ENCODE results near the gene COLGALT1. TPM values are rescaled to one million over a fixed set of nuclear protein-coding genes. Genes with fewer than 3 reads are reported as not detected.

COLGALT1 gene
- total RNA-seq, 2 experiments from 2014 or later, result 46.6 to 46.8 TPM

DNA sequence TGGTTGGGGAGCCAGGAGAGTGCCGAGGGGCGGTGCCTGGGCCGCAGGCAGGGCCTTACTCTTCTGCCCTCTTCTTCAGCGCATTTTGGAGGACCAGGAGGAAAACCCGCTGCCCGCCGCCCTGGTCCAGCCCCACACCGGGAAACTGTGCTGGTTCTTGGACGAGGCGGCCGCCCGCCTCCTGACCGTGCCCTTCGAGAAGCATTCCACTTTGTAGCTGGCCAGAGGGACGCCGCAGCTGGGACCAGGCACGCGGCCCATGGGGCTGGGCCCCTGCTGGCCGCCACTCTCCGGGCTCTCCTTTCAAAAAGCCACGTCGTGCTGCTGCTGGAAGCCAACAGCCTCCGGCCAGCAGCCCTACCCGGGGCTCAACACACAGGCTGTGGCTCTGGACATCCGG is 34.6 kb upstream of the COLGALT1 start:
- intact Hi-C loops (cut with micrococcal nuclease), result no loop called here
- Mint-ChIP-seq H3K27me3 (no peaks in the 10 kb centered on the region), H3K4me1 (ENCODE audit: low read depth) (peaks cover 18% of the 10 kb centered on the region), H3K27ac (no peak overlapping the region), H3K36me3 (peaks cover 30% of the 10 kb centered on the region), H3K4me3 (no peak overlapping the region), H3K9me3 (peaks cover 10% of the 10 kb centered on the region)
- DNase-seq, result no peak
- ChIA-PET POLR2A (interaction anchor here (1.7 kb wide), 1 partner anchor 10 kb away, joined by 5 read pairs; the partner anchor contains the start of gene PGLS), CTCF (interaction anchor here (2.6 kb wide), 1 partner anchor 24 kb away, joined by 10 read pairs; no protein-coding TSS in a partner anchor)

DNA sequence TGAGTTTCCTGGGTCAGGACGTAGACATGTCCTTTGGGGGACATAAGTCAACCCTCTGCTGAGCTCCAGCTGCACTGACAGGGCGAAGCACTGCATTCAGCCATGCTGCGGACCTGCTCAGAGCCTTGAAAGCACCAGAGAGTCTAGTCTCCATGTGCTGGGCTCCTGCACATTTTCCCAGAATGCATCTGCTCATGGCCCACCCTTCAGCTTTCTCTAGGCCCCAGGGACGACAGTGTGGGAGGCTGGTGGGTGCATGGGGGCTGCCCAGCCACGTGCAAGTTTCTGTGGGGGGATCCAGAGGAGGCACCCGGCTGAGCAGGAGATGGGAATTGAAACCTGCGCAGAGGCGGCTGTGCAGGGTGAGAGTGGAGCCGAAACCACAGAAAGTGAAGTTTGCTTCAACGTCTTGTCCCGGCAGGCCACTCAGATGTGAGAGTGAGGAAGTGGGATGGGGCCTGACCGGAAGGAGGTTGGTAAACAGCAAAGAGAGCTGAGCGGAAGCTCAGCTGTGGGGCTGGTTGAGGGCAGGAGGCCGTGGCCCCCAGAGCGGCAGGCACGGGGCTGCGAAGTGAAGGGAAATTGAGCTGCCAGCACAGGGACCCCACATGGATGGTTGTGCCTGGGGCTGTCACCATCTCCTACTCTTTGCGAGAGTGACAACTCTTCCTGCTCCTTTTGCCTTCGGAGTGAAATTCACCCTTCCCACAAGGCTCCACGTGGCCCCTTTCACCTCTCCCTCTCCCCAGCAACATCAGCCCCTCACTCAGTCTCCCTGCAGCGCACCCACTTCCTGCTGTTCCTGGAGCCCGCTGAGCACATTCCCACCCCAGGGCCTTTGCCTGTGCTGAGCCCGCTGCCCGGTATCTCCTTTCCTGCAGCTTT is 32.2 kb upstream of the COLGALT1 start:
- peaks cover 22% of the 10 kb centered on the region for H3K4me1 Mint-ChIP-seq (ENCODE audit: low read depth)

DNA sequence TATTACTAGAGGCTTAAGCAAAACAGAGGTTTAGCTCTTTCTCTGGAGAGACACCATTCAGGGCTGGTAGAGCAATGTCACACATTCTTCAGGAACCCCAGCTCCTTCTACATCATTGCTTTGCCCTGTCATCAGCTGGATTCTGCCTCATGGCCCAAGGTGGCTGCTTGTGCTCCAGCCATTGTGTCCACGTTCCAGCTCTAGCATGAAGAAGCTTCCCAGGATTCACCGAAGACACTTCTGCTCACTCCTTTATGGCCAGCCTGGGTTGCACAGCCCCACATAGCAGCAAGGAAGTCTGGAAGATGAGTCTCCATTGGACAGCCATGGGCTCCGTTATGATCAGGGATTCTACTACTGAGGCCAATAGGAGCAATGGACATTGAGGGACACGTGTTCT is 30.8 kb upstream of the COLGALT1 start:
- no peaks in the 10 kb centered on the region for H3K27me3 Mint-ChIP-seq
- peaks cover 10% of the 10 kb centered on the region for H3K36me3 Mint-ChIP-seq
- POLR2A ChIA-PET, result interaction anchor here (3.2 kb wide), 1 partner anchor 12 kb away, joined by 13 read pairs; the partner anchor contains the start of gene PGLS
- H3K4me1 Mint-ChIP-seq (ENCODE audit: low read depth), result peaks cover 22% of the 10 kb centered on the region
- H3K4me3 Mint-ChIP-seq, result no peak overlapping the region
- DNase-seq, result no peak
- CTCF ChIA-PET, result interaction anchor here (1.1 to 2.9 kb wide), 3 partner anchors 13 to 49 kb away, joined by 4 to 9 read pairs (median 4); partner anchors contain the start of gene PGLS
- intact Hi-C loops (cut with micrococcal nuclease), result no loop called here
- H3K9me3 Mint-ChIP-seq, result peaks cover 10% of the 10 kb centered on the region
- peak overlapping the region; percentile 9 for H3K27ac Mint-ChIP-seq

More for the DNA sequence above, 32.2 kb upstream of the COLGALT1 start:
- Mint-ChIP-seq H3K27me3 (no peaks in the 10 kb centered on the region), H3K4me3 (peak overlapping the region; percentile 24), H3K36me3 (peaks cover 11% of the 10 kb centered on the region), H3K27ac (peak overlapping the region; percentile 83), H3K9me3 (peaks cover 3% of the 10 kb centered on the region)
- POLR2A ChIA-PET, result interaction anchor here (1.1 to 3.2 kb wide), 3 partner anchors 11 to 33 kb away, joined by 3 to 13 read pairs (median 3); partner anchors contain the start of gene PGLS
- intact Hi-C loops (cut with micrococcal nuclease), result no loop called here
- DNase-seq, result peak; percentile 80
- CTCF ChIA-PET, result interaction anchor here (0.6 to 2.9 kb wide), 4 partner anchors 12 to 99 kb away, joined by 3 to 9 read pairs (median 4); partner anchors contain the start of gene PGLS

DNA sequence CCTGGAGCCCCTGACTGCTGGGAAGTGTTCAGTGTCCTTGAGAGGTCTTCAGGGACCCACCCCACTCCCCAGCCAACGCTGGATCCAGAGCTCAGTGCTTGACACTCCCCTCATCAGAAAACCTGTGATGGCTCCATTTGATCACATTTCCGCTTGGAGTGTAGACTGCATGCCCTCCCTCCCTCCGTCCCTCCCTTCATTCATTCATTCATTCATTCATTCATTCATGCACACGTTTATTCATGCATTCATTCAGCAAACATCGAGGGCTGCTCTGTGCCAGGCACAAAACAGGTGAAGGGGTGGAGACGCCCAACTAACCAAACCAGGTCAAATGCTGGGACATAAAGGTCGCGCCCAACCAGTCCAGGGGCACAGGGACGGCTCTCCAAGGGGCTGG is 30.3 kb upstream of the COLGALT1 start:
- Mint-ChIP-seq H3K9me3 (peaks cover 10% of the 10 kb centered on the region), H3K36me3 (peaks cover 7% of the 10 kb centered on the region), H3K4me1 (ENCODE audit: low read depth) (peaks cover 22% of the 10 kb centered on the region), H3K4me3 (no peak overlapping the region), H3K27me3 (no peaks in the 10 kb centered on the region), H3K27ac (no peak overlapping the region)
- intact Hi-C loops (cut with micrococcal nuclease), result no loop called here
- ChIA-PET POLR2A (no interaction called here), CTCF (interaction anchor here (1.1 to 2.9 kb wide), 2 partner anchors 13 to 29 kb away, joined by 4 to 9 read pairs; partner anchors contain the start of gene PGLS)
- no peak for DNase-seq

DNA sequence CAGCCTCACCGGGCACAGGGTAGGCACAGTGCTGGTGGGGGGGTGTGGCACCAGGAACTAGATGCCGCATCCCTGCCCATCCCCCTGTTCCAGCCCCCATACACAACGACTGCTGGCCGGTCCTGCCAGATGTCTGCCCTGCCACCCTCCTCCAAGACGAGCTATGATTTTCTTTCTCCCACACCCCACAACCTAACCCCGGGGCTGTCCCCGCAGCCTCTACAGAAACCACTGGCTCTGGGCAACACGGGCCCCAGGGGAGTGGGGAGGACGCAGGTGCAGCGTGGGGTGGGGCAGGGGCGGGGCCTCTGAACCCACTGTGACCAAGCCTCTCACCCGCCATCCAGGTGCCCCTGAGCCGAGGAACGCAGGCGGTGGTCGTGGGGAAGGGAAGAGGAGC is 28.5 kb upstream of the COLGALT1 start:
- CTCF ChIA-PET, result interaction anchor here (0.6 to 1.5 kb wide), 2 partner anchors 24 to 30 kb away, joined by 5 read pairs; no protein-coding TSS in a partner anchor
- Mint-ChIP-seq H3K27ac (no peak overlapping the region), H3K27me3 (no peaks in the 10 kb centered on the region), H3K4me1 (ENCODE audit: low read depth) (peaks cover 22% of the 10 kb centered on the region), H3K9me3 (peaks cover 10% of the 10 kb centered on the region), H3K4me3 (no peak overlapping the region), H3K36me3 (peaks cover 7% of the 10 kb centered on the region)
- intact Hi-C loops (cut with micrococcal nuclease), result no loop called here
- DNase-seq, result peak; percentile 38
- POLR2A ChIA-PET, result interaction anchor here (1.1 kb wide), 1 partner anchor 15 kb away, joined by 3 read pairs; the partner anchor contains the start of gene PGLS

DNA sequence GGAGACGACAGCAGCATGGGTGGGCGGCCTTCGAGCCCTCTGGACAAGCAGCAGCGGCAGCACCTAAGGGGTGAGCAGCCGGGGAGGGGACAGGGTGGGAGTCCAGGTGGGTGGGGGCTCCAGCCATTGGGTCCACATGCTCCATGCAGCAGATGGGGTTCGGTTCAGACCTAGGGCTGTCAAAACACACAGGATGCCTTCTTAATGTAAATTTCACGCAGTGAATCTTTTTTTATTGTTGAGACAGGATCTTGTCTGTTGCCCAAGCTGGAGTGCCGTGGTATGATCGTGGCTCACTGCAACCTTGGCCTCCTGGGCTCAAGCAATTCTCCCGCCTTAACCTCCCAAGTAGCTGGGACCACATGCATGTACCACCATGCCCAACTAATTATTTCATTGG is 28.1 kb upstream of the COLGALT1 start:
- peaks cover 10% of the 10 kb centered on the region for H3K9me3 Mint-ChIP-seq
- ChIA-PET CTCF (interaction anchor here (1.5 kb wide), 1 partner anchor 31 kb away, joined by 5 read pairs; no protein-coding TSS in a partner anchor), POLR2A (interaction anchor here (1.1 kb wide), 1 partner anchor 16 kb away, joined by 3 read pairs; the partner anchor contains the start of gene PGLS)
- peaks cover 7% of the 10 kb centered on the region for H3K36me3 Mint-ChIP-seq
- no peak overlapping the region for H3K27ac Mint-ChIP-seq
- no peaks in the 10 kb centered on the region for H3K27me3 Mint-ChIP-seq
- no peak for DNase-seq
- intact Hi-C loops (cut with micrococcal nuclease), result no loop called here
- no peak overlapping the region for H3K4me3 Mint-ChIP-seq
- H3K4me1 Mint-ChIP-seq (ENCODE audit: low read depth), result peaks cover 22% of the 10 kb centered on the region

DNA sequence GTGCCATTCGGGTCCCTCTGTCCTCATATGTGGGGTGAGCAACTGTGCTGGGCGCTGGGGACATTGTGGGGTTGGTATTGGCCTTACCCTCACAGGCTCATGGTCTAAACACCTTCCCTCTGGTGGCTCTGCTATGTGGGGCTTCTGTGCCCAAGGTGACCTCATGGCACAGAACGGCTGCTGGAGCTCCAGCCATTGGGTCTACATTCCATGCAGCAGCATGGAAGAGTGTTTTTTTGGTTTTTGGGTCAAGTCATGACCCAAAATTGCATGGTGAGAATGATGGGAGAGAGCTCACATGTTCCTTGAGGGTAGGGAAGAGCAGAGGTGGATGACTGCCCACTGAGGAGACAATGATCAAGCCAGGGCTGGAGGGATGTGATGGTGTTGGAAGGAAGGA is 26.8 kb upstream of the COLGALT1 start:
- Mint-ChIP-seq H3K9me3 (peaks cover 10% of the 10 kb centered on the region), H3K4me1 (ENCODE audit: low read depth) (peaks cover 13% of the 10 kb centered on the region), H3K4me3 (no peak overlapping the region), H3K36me3 (peaks cover 3% of the 10 kb centered on the region), H3K27ac (peak overlapping the region; percentile 28), H3K27me3 (no peaks in the 10 kb centered on the region)
- ChIA-PET CTCF (interaction anchor here (2.3 kb wide), 1 partner anchor 32 kb away, joined by 14 read pairs; no protein-coding TSS in a partner anchor), POLR2A (interaction anchor here (0.8 kb wide), 1 partner anchor 10 kb away, joined by 3 read pairs; no protein-coding TSS in a partner anchor)
- DNase-seq, result no peak
- intact Hi-C loops (cut with micrococcal nuclease), result no loop called here

DNA sequence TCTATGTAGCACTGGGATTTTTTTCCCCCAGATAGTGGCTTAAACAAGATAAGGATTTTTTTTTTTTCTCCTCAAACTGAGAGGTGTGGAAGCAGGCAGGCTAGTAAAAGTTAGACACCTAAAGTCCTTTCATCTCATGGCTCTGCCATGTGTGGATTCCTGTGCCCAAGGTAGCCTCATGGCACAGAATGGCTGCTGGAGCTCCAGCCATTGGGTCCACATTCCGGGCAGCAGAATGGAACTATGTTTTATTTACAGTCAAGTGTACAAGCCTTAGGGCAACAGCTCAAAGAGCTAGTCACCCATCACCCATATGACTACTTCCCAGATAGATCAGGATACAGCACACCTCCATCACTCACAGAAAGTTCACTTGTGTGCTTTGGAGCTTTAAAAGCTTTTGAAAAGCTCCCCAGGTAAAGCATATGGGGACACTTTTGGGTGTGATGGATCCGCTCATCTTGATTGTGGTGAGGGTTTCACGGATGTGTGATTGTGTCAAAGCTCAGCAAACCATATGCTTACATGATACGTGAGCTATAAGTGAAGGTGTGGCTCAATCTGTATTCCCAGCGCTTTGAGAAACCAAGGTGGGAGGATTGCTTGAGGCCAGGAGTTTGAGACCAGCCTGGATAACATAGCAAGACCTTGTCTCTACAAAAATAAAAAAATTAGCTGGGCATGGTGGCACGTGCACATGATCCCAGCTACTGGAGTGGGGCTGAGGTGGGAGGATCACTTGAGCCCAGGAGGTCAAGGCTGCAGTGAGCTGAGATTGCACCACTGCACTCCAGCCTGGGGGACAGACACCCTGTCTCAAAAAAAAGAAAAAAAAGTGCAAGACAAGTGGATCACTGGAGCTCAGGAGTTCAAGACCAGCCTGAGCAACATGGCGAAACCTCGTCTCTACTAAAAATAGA is 25.9 kb upstream of the COLGALT1 start:
- ChIA-PET CTCF (interaction anchor here (1.0 to 2.3 kb wide), 3 partner anchors 27 to 64 kb away, joined by 3 to 14 read pairs (median 4); no protein-coding TSS in a partner anchor), POLR2A (interaction anchor here (0.5 to 0.6 kb wide), 2 partner anchors 28 to 171 kb away, joined by 3 read pairs; no protein-coding TSS in a partner anchor)
- no peaks in the 10 kb centered on the region for H3K27me3 Mint-ChIP-seq
- H3K9me3 Mint-ChIP-seq, result peaks cover 10% of the 10 kb centered on the region
- intact Hi-C loops (cut with micrococcal nuclease), result no loop called here
- H3K4me3 Mint-ChIP-seq, result no peak overlapping the region
- H3K4me1 Mint-ChIP-seq (ENCODE audit: low read depth), result peaks cover 6% of the 10 kb centered on the region
- no peak overlapping the region for H3K27ac Mint-ChIP-seq
- peaks cover 3% of the 10 kb centered on the region for H3K36me3 Mint-ChIP-seq
- DNase-seq, result no peak

DNA sequence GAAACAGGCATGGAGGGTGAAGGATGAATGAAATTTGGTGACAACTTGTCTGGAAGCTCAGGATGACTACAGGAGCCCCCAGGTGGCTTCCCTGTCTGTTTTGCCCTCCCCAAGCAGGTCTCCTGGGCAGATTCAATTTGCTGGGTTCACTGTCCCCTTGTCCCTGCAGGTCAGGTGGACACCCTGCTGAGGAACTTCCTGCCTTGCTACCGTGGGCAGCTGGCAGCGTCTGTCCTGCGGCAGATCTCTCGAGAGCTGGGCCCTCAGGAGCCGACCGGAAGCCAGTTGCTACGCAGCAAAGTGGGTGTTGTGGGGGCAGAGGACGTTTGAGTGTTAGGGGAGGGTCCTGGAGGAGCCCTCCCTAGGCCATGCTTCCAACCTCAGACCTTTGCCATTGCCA is 24.9 kb upstream of the COLGALT1 start:
- Mint-ChIP-seq H3K36me3 (peaks cover 3% of the 10 kb centered on the region), H3K9me3 (peaks cover 7% of the 10 kb centered on the region), H3K4me3 (no peak overlapping the region), H3K27me3 (no peaks in the 10 kb centered on the region), H3K4me1 (ENCODE audit: low read depth) (peaks cover 4% of the 10 kb centered on the region), H3K27ac (no peak overlapping the region)
- intact Hi-C loops (cut with micrococcal nuclease), result no loop called here
- ChIA-PET POLR2A (no interaction called here), CTCF (interaction anchor here (1.0 to 2.3 kb wide), 3 partner anchors 26 to 65 kb away, joined by 3 to 14 read pairs (median 4); no protein-coding TSS in a partner anchor)
- no peak for DNase-seq

DNA sequence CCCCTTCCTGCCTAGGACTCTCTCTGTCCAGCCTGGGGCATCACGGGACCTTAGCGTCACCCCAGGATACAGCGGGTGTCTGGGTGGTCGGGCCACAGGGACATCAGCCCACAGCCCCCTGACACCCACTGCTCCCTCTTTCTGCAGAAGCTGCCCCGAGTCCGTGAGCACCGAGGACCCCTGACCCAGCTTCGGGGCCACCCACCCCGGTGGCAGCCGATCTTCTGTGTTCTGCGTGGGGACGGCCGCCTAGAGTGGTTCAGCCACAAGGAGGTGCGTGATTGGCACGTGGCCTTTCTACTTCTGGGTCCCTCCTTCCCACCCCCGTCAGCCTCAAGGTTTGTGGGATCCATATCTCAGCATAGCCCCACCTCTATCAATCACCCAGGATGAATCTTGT is 23.3 kb upstream of the COLGALT1 start:
- ChIA-PET CTCF (no interaction called here), POLR2A (no interaction called here)
- no peak overlapping the region for H3K4me3 Mint-ChIP-seq
- peaks cover 3% of the 10 kb centered on the region for H3K36me3 Mint-ChIP-seq
- H3K27me3 Mint-ChIP-seq, result no peaks in the 10 kb centered on the region
- no peak for DNase-seq
- intact Hi-C loops (cut with micrococcal nuclease), result no loop called here
- no peak overlapping the region for H3K27ac Mint-ChIP-seq
- H3K9me3 Mint-ChIP-seq, result peaks cover 7% of the 10 kb centered on the region
- H3K4me1 Mint-ChIP-seq (ENCODE audit: low read depth), result no peaks in the 10 kb centered on the region

DNA sequence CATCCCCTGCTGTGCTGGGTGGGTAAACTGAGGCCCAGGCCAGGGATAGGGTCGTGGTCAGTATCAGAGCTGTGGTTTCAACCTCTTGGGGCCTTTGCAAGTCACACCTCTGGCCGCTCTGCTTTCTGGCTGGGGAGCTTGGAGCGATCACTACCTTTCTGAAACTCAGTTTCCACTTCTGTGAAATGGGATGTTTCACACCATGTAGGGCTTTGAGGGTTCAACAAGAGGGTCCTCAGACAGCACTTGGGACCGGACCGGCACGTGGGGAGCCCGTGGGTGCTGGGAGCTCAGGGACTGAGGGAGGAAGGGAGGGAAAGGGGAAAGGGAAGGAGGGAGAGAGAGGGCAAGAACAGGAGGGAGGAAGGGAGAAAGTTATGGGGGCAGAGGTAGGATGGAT is 22.9 kb upstream of the COLGALT1 start:
- Mint-ChIP-seq H3K4me1 (ENCODE audit: low read depth) (no peaks in the 10 kb centered on the region), H3K27me3 (no peaks in the 10 kb centered on the region), H3K9me3 (peaks cover 7% of the 10 kb centered on the region), H3K36me3 (peaks cover 3% of the 10 kb centered on the region), H3K27ac (no peak overlapping the region), H3K4me3 (no peak overlapping the region)
- intact Hi-C loops (cut with micrococcal nuclease), result no loop called here
- CTCF ChIA-PET, result no interaction called here
- no peak for DNase-seq
- POLR2A ChIA-PET, result no interaction called here
